ENCODE results near the gene CBY1.
A peak's percentile ranks its signal among the peaks of the same experiment; 100 is the strongest.

Gene CBY1

GRCh38 chr22:38705235-38706100, 49.0 kb downstream of the CBY1 start, which contains the start of gene GTPBP1:
Gene GTPBP1 (plus strand): TSS chr22:38705944. CDS start chr22:38705956, 12 bp downstream.
- peak; percentile 100 for DNase-seq

- DNase-seq = no peak
These were observed 49.9 kb downstream of the CBY1 start for GRCh38 chr22:38706101-38706900.

- DNase-seq = no peak
These were observed 50.4 kb downstream of the CBY1 start for GRCh38 chr22:38706901-38707195.

- DNase-seq = no peak
These were observed 50.9 kb downstream of the CBY1 start for GRCh38 chr22:38707346-38707745.

GRCh38 chr22:38707984-38708383, 51.5 kb downstream of the CBY1 start:
- DNase-seq = no peak

- DNase-seq = no peak
These were observed 52.9 kb downstream of the CBY1 start for GRCh38 chr22:38709306-38709705.

GRCh38 chr22:38710351-38710750, 53.9 kb downstream of the CBY1 start:
- no peak for DNase-seq

- no peak for DNase-seq
These were observed 54.4 kb downstream of the CBY1 start for GRCh38 chr22:38710866-38711265.

GRCh38 chr22:38712486-38713207, 56.2 kb downstream of the CBY1 start:
- no peak for DNase-seq

- no peak for DNase-seq
These were observed 57.5 kb downstream of the CBY1 start for GRCh38 chr22:38713921-38714320.

- DNase-seq = no peak
These were observed 58.8 kb downstream of the CBY1 start for GRCh38 chr22:38715176-38715764.

- no peak for DNase-seq
These were observed 59.4 kb downstream of the CBY1 start for GRCh38 chr22:38715852-38716251.

- DNase-seq = no peak
These were observed 59.8 kb downstream of the CBY1 start for GRCh38 chr22:38716271-38716670.

- no peak for DNase-seq
These were observed 60.4 kb downstream of the CBY1 start for GRCh38 chr22:38716826-38717225.

- no peak for DNase-seq
These were observed 60.8 kb downstream of the CBY1 start for GRCh38 chr22:38717244-38717643.

GRCh38 chr22:38718414-38718813, 62.0 kb downstream of the CBY1 start:
- DNase-seq = no peak

GRCh38 chr22:38719196-38719595, 62.8 kb downstream of the CBY1 start:
- DNase-seq = no peak

- DNase-seq = no peak
These were observed 63.9 kb downstream of the CBY1 start for GRCh38 chr22:38720350-38720749.

- no peak for DNase-seq
These were observed 65.1 kb downstream of the CBY1 start for GRCh38 chr22:38721551-38721950.

All from MV-4-11 (cell line).